HG03066 (cell line): ENCODE data around the gene TAF11.
"Not testable (repeated sequence)": the region's sequence is repeated elsewhere in the genome, so short reads cannot be mapped to it uniquely, and the experiment has no call there.

ENCODE experiments used
- ATAC-seq: cut with Tn5 transposase; IDR thresholded peaks from one replicate; pipeline ENCODE4 v1.9.1; 2021; ENCODE audit warnings: low read depth; ENCODE audit not compliant: unreplicated experiment

TAF11 gene

GRCh38 chr6:34906826-34907225 is 19.0 kb upstream of the TAF11 start:
- no peak for ATAC-seq

DNA sequence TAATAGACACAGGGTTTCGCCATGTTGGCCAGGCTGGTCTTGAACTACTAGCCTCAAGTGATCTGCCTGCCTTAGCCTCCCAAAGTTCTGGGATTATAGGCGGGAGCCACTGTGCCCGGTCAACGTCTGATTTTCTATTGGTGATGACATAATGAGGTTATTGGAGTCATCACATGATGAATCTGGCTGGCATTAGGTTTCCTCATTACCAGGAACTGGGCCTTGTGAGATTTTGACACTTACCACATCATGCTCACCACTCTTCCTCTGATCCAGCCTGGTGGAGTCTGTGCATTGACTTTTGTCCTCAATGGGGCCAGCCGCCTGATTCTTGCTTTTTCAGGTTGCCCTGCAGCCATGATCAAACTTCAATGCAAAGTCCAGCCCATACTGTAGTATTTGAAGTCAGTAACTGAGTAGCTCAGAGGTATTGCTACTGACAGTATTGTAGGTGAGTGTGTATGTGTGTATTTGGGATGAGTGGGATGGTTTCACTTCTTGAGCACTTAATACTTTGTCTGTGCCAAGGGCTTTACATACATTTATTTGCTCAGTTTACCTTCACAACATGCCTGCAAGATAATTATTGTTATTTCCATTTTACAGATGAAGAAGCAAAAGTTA is 17.3 kb upstream of the TAF11 start:
- ATAC-seq = no peak

DNA sequence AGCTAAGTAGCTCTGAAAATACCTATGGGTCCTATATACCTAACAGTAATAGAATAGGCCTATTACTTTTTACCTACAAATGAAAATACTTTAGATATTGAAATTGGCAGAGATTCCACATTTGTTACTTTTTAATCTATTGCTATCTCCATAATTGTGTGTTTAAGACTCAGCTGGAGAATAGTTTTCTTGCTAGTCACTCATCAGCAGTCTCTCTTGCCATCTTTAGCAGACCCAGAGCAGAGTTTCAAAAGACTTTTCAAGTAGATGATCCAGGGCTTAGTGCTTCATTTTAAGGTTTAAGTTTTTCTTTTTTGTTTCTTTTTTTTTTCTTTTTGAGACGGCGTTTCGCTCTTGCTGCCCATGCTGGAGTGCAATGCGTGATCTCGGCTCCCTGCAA is 14.1 kb upstream of the TAF11 start:
- no peak for ATAC-seq

DNA sequence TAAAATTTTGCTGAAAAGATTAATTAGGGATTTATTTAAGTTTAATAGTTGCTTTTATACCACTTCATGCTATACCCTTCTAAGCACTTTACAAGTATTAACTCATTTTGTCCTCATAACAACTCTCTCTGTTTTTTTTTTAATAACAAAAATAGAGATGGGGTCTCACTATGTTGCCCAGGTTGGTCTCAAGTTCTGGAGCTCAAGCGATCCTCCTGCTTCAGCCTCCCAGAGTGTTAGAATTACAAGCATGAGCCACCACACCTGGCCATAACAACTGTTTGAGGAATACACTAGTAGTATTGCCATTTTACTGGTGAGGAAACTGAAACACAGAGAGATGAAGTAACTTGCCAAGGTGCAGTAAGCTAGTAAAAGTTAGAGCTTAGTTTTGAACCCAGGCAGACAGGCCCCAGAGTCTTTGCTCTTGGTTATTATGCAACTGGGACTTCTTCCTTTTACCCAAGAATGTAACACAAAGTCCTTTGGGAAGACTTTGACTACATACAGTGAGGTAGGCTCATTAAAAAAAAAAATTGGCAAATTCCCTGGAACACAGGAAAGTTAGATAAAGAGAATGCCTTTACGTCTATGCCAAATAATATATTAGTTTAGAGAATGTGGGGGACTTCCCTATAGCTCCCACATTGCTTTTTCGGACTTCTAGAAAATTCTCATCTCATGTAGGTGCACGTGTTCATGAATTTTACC is 12.6 kb upstream of the TAF11 start:
- no peak for ATAC-seq

- ATAC-seq = not testable (repeated sequence)
These were observed 11.9 kb upstream of the TAF11 start for GRCh38 chr6:34899748-34900147.

DNA sequence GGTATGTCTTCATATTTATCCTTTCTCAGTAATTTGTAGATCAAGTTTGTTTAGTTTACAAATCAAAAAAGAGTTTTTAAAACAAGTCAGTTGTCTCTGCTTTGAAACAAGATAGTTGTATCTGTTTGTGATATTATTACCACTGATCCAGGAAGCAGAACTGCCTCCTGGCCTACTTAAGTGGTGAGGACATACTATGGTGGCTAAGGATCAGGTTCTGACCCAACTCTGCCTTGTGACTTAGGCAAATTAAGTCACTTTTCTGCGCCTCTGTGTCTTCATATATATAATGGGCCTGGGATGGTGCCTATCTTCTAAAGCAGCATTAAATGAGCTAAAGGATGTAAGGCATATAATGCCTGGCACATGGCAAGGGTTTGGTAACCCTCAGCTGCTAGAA is 9.9 kb upstream of the TAF11 start:
- ATAC-seq = no peak

DNA sequence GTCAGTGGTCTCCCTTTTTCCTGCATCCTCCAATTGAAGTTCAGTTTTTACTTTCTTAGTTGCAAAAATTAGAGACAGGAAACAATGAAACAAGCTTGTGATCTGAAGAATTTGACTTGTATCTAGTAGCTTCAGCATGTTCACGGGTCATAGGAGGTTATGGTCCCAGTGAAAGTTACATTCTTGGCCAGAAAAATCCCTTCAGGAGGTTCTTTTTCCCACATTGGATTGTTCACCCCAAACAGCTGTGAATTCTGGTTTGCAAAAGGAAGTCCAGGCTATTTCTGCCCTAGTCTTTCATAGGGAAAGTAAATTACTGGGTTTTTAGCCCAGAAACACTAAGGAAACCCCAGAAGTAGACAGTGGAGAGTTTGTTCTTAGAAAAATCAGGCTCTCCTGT is 9.3 kb upstream of the TAF11 start:
- ATAC-seq = no peak

DNA sequence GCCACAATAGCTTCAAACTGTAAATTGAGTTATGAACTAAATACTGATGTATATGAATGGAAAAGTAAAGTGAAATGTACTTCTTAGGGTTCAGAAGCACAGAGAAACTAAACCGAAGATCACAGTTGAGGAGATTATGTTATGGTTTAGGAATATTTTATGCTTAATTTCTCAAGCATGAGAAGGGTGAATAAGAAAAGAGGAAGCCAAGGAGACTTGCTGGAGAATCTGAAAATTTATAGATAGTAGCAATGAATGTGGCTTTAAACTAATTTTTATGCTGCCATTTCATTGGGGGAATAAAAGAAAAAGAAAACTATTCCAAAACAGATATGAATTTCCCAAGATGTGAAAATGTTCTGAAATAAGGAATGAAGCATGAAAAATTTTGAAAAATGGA is 6.9 kb upstream of the TAF11 start:
- no peak for ATAC-seq

GRCh38 chr6:34891296-34891695 is 3.5 kb upstream of the TAF11 start:
- no peak for ATAC-seq

GRCh38 chr6:34890533-34890925 is 2.7 kb upstream of the TAF11 start:
- ATAC-seq = no peak

- peak; percentile 48 for ATAC-seq
These were observed 1.2 kb upstream of the TAF11 start, which contains the start of gene ANKS1A for GRCh38 chr6:34888874-34889555. Gene ANKS1A (plus strand): TSS chr6:34889255. CDS start chr6:34889403, 148 bp downstream.

DNA sequence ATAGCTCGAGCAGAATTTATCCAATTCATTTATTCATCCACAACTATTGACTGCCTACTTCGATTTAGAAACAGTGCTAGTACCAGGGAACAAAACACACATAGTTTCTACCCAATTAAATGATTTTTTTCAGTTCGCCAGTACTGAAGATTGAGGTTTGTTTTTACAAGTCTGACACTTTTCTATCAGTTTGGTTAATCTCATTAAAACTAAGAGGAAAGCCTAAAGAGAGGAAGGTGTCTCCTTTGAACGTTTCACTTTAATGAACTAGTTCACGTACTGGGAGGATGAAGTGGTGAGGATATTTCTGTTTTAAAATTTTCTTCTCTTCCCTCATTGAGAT is 643 bp upstream of the TAF11 start:
- no peak for ATAC-seq

DNA sequence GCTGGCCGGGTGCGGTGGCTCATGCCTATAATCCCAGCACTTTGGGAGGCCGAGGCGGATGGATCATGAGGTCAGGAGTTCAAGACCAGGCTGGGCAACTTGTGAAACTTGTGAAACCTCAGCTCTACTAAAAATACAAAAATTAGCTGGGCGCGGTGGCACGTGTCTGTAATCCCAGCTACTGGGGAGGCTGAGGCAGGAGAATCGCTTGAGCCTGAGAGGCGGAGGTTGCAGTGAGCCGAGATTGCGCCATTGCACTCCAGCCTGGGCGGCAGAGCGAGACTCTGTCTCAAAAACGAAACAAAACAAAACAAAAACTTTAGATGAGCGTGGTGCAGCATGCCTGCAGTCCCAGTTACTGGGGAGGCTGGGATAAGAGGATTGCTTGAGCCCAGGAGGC is 2.0 kb downstream of the TAF11 start:
- ATAC-seq = not testable (repeated sequence)

GRCh38 chr6:34884996-34885395 is 2.8 kb downstream of the TAF11 start:
- no peak for ATAC-seq

- not testable (repeated sequence) for ATAC-seq
These were observed 3.8 kb downstream of the TAF11 start for GRCh38 chr6:34884073-34884472.

DNA sequence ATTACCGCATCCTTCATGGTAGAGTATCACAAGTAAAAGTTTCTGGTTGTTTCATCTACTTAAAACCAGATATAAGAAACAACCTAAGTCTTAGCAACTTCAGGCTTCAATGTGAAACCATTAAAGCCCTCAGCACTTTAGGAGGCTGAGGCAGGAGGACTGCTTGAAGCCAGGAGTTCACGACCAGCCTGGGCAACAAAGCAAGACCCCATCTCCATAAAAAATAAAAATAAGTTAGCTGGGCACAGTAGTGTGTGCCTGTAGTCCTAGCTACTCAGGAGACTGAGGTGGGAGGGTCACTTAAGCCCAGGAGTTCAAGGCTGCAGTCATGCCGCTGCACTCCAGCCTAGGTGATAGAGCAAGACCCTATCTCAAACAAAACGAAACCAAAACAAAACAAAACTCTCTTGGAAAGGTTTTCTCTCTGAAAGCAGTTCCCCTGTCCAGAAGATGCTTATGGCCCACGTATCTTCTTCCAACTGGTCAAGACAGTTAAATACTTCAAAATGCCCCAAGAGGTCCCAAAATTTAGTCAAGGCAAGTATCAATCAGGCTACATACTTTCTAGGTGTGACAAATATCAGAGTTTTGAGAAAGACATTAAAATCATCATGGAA is 9.9 kb downstream of the TAF11 start:
- ATAC-seq = no peak

DNA sequence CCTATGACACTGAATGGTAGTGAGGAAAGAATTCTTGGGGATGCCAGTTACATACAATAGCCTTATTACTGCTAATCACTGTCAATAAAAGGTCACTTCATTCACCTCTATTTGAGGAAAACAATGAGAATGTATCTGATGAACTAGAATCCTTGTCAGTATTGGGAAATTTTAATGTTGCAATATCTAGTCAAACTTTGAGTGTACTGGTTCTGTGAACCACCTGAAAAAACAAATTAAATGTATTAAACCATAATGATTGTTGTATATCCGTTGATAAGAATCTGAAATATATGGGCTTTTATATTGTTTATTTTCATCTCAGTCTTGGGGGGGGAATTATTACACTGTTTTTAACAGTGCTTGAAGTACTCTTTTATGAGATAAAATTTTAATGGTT is 10.6 kb downstream of the TAF11 start:
- no peak for ATAC-seq

- ATAC-seq = no peak
These were observed 11.4 kb downstream of the TAF11 start for GRCh38 chr6:34876472-34876871.

- ATAC-seq = no peak
These were observed 12.3 kb downstream of the TAF11 start for GRCh38 chr6:34875292-34876213.

DNA sequence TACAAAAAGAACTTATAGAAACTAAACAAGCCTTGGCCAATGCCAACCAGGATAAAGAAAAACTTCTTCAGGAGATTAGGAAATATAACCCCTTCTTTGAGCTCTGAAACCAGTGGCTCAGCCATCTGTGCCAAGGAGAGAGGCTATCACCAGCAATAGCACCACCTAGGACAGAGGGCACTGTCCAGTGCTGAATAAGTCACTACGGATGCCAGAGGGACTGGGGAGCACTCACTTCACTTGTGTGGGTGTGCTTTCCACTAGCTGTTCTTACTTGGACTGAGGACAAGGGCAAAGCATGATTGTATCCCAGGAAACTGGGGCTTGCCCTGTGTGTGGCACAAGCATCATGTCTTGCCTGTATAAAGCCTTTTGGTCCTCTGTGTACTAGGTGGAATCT is 15.5 kb downstream of the TAF11 start:
- ATAC-seq = no peak
